HG02840 (cell line): ENCODE results near the gene ARHGAP8.
"Not testable (repeated sequence)": the region's sequence is repeated elsewhere in the genome, so short reads cannot be mapped to it uniquely, and the experiment has no call there.

ENCODE experiments used
- ATAC-seq: cut with Tn5 transposase; IDR thresholded peaks from one replicate; pipeline ENCODE4 v1.9.1; 2021; ENCODE audit warnings: mild to moderate bottlenecking, moderate library complexity, moderate number of reproducible peaks; ENCODE audit not compliant: unreplicated experiment, low FRiP score

ARHGAP8 gene

DNA sequence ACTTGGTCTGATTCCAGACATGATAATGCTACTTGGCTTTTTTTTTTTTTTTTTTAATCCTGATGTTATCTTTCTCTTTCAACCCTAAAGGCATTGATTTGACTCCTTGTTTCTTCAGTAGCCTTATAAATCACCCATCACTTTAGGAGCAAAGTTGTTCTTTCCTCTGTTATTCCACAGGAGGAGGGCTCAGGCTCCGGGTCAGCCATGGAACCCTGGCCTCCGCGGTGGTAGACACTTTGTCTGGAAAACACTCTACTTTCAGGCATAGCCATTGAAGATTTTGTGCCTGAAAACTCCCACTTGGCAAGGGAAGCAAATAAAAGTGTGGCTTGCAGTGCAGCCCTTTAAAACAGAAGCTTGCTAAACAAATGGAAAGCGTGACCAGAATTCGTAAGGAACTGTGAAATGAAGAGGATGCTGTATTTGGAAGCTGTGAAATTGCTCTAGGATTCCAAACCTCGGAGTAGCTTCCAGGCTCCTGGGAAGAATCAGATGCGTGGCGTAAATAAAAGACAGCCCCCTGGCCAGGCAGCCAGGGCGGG lies 44.9 kb downstream of the ARHGAP8 start:
- no peak for ATAC-seq

DNA sequence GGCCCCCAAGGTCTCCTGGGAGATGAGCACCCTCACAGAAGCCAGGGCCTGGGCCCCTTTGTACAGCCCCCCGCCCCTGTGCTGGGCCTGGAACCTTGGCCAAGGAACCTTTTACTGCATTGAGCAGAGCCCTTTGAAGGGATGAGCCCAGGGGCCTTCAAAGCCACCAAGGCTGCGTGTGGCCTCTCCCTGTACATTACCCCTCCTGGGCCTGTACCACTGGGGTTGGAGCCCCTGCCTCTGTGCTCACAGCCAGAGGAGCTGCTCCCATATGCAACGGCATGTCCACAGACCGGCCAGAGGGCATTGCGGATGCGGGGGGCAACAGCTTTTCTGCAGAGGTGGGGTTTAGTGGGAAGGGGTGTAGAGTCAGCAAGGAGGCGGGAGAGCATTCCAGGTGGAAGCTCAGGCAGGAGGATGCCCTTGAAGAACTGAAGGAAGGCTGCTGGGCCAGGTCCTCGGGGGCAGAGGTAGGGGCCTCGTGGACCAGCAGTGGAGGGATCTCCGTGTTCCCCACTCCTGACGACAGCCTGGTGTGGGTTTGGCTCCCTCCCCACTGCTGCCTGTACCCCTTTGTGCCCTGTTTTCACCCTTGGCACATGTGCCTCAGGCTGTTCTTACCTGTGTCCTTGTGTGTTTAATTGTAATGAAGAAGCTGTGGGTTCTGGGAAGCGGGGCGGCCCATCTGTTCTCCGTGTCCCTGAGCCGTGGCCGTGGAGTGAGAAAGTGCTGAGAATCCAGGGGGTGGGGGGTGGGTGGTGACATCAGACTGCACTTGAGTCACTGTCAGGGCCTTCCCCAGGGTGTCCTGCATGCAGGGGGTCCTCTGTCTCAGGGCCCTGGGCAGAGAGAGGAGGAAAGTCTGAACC lies 46.9 kb downstream of the ARHGAP8 start:
- no peak for ATAC-seq

DNA sequence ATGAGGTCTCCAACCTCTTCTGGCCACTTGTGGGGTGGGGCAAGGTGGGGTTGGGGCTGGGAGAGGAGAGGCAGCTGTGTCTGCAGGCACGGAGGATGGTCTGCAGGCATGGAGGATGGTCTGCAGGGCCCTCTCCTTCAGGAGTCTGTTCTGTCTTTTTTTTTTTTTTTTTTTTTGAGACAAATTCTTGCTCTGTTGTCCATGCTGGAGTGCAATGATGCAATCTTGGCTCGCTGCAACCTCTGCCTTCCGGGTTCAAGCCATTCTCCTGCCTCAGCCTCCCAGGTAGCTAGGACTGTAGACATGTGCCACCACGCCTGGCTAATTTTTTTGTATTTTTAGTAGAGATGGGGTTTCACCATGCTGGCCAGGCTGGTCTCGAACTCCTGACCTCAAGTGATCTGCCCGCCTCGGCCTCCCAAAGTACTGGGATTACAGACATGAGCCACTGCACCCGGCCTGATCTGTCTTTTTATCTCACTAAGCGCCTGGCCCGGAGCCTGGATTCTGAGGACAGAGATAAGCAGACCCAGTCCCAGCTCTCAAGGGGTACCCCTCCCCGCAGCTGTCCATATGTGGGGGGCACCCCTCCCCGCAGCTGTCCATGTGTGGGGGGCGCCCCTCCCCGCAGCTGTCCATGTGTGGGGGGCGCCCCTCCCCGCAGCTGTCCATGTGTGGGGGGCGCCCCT lies 47.7 kb downstream of the ARHGAP8 start:
- ATAC-seq, result not testable (repeated sequence)

DNA sequence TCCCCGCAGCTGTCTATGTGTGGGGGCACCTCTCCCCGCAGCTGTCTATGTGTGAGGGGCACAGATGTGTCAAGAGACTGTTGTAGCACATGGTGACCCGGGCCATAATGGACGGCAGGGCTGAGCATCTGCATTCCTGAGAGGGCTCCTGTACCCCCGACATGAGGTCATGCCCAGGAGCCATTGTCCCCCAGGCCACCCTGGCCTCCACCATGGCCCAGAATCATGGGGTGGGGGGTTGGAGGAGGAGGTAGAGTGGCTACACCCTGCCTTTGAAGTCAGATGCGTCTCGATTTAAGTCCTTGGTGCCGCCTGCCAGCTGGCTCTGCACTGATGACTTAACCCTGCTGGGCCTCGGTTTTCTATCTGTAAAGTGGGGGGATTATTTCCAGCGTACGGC lies 49.1 kb downstream of the ARHGAP8 start:
- ATAC-seq, result no peak

DNA sequence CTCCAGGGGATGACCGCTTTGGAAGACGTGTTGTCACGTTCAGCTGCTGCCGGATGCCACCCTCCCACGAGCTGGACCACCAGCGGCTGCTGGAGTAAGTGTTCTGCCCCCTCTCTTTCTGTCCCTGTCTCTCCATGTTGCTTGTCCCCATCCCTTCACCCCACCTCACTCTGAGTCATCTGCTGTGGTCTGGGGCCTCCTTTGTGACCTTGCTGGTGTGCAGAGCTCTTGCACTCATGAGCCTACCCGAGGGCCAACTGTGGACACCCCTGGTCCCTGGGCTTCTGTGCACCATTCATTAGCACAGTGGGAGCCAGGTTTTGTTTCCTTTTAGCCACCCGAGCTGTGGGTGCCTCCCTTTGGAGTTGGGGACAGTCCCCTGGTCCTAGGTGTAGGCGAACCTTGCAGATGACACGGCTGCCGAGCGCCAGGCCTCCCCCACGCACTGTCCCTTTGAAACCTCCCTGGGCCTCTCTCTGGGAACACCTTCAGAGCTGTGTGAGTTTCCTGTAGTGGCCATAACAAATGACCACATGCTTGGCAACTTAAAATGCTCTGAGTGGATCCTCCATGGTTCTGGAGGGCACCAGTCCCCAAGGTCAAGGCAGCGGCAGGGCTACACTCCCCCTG lies 49.8 kb downstream of the ARHGAP8 start:
- no peak for ATAC-seq

DNA sequence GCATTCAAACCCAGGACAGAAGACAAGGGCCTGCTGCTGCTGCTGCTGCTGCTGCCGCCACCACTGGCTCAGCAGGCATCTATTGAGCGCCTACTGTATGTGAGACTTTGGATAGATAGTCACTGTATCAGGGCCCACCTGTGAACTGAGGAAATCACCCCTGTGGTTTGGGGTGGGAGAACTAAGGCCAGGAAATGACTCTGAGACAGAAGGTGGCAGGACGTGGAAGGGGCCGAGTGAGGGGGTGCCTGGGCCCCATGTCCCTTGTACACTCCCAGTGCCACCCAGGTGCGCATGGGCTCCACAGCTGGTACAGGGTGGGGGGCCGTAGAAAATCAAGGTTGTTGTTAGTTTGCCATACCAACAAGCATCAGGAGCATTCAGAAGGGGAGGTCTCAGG lies 50.6 kb downstream of the ARHGAP8 start:
- no peak for ATAC-seq

DNA sequence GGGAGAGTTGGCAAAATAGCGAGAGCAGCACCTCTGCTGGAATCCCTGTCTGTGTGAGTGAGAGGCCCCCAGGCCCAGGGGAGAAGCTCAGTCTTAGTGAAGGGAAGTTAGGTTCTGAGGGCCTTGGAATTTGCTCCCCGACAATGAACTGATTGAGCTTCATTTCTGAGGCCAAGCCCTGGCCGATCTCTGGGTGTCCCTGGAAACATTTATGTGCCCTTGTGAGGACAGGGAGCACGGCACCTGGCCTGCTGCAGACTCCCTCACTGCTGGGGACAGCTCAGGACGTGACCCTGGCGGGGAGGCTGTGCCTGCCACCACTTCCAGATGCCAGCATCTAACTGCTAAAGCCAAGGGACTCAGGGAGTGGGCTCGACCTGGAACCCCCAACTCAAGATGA lies 52.0 kb downstream of the ARHGAP8 start:
- no peak for ATAC-seq

DNA sequence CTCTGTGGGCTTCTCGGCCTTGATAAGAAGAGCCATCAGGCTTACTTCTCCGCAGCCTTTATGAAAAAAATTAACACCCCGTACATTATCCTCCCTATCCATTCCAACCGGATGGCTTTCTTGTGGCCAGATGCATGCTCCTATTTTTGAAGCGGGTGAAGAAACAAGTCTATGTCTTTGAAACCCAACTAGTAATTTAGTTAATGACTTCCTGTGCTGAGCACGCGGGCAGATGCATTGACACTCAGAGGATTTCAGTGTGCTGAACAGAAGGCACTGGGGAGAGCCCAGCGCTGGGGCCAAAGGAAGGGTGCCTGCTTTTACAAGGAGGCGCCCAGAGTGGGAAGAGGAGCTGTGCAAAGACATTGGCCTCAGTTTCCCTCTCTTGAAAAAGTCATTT lies 53.3 kb downstream of the ARHGAP8 start:
- ATAC-seq, result no peak

DNA sequence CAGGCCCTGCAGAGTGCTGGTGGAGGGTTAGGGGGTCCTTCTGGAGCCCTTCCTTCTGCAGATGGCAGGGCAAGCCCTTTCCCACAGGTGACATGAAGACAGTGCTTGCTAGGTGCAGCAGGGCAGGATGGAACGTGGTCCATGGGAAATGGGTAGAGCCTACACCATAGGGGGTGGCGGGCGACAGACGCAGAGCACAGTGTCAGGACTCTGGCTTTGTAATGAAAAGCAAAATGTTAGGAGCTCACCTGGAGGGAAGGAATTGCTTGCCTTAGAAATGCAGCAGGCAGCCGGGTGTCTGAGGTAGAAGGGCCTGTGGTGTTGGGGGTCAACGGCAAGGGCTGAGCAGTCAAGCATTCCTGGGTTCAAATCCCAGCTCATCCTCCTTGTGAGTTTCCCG lies 54.9 kb downstream of the ARHGAP8 start:
- no peak for ATAC-seq

DNA sequence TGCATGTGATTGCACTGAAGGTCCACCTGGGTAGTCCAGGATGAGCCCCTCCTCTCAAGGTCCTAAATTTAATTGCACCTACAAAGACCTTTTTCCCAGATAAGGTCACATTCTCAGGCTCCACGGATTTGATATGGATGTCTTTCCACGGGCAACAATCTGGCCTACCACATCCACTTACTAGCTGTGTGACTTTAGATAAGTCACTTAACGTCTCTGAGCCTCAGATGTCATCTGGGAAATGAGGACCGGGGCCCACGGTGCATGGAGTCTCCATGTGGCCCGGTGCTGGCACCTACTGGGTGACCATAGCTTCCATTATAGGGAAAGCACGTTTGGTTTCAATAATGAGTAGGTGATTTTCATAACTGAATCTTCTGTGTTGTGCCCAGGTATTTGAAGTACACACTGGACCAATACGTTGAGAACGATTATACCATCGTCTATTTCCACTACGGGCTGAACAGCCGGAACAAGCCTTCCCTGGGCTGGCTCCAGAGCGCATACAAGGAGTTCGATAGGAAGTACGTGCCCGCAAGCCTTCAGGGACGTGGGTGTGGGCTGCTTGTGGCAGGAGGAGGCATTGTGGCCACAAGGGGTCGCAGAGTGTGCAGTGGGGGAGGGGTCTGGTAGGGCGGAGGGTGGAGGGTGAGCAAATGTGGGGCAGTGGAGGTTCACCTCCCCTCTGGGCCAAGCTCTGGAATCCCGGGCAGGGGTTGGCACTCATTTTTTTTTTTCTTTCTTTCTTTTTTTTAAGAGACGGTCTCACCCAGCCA lies 55.7 kb downstream of the ARHGAP8 start:
- no peak for ATAC-seq

DNA sequence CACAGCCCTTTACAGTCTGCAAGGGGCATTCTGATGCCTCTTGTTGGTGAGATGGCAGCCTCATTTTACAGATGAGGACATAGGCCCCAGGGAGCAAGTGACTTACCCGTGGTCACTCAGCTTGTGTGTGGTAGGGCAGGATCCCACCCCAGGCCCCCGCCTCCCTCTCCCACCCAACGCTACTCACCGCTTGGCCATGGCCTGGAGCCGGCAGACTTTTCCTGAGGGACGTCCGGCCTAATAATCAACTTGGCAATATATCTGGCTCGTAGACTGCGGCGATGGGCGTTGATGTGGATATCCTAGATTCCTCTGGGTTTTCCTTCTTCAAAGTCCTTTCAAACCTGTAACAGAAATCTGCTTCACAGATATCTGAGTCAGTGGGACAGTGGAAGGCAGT lies 57.1 kb downstream of the ARHGAP8 start:
- no peak for ATAC-seq

DNA sequence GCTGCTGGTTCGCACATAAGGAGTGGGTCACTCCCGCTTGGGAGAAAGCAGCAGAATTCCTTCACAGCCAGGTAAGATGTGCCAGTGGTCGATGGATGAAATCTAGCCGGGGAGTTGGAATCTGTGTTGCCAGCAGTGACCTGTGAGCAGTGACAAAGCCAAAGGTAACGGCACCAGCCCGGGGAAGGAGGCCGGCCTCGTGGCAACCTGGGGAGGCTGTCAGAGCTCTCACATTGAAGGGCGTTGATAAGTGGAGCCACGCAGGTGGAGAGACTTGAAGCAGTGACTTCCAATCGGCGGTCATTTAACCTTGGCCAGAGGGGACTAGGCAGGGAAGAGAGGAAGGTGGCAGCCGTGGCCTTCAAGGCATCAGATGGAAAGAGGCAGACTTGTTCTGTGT lies 58.8 kb downstream of the ARHGAP8 start:
- ATAC-seq, result no peak

DNA sequence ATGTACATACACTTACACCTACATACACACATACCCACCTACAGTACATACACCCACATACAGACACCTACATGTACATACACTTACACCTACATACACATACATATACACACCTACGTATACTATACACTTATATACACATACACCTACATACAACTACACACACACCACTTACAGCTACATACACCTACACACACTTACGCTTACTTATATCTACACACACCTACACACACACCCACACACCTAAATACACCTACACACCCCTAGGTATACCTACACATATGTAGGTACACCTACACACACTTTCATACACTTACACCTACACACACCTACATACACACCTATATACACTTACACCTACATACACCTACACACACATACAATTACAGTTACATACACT lies 61.0 kb downstream of the ARHGAP8 start:
- ATAC-seq, result no peak

DNA sequence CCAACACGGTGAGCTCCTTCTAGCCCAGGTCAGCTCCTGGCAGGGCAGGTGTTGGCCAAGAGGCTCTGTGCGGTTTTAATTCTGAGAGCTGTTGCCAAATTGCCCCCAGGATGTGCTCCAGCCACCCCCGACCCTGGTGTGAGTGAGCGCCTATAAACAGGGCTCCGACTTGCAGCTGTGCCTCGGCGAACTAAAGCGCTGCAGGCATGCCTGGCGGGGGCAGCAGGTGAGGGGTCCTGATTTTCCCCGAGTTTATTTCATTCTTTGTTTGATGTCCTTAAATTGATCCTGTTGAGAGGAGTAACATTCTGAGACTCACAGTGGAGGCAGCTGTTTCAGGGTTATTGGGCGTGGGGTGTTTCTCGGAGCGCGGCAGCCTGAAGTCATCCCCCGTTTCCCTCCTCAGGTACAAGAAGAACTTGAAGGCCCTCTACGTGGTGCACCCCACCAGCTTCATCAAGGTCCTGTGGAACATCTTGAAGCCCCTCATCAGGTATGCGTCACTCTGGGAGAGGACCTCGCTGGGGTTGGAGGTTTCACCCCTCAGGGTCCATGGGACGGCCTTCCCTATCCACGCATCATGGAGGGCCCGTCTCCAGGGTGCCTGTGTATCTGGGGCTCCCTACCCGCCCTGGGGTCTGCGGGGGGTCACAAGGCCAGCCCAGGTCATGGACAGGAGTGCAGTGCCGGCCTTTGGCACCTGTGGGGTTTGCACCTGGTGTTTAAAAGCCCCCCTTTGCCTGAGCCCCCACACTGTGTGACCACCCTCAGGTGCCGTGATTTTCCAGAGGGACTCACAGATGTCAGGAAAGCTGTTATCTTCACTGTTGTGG lies 62.1 kb downstream of the ARHGAP8 start:
- ATAC-seq, result no peak

DNA sequence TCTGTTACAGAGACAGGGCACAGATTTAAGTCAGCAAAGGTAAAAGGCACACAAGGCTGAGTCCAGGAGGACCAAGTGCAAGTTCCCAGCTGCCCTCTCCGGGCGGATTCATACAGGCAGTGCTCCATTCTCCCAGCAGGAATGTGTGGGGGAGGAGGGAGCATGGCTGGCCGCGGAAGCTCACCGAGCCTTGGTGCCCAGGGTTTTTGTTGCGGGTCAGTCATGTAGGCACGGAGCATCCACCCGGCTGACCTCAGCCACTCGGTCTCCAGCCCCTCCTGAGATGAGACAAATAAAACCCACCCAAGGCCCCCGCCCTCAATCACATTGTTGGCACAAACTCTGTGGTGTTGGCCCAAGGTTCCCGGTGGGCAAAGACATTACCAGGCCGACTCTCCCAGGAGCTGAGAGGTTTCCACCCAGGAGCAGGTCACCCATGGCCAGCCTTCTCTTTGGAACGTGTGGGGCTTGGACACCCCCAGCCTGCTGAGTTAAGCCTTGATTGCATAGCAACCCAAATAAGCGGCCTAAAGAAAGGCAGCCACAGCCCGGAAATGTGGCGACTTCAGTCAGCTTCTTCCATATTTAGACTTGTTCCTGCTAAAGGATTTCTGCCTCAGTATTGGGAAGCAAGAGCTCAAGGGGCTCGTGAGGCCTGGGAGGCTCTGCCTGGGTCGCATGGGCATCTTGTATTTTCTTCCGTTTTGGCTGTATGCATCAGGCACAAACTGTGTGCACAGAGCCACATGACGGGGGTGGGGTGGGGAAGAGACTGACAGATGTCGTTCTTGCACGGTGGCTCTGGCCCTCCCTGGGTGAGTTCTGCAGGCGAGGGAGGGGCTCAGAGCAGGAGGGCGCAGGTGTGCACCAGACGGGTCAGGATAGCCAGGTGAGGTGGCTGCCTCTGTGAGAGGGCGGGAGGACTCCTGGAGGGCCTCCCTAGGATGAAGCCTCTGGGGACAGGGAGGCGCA lies 63.0 kb downstream of the ARHGAP8 start:
- no peak for ATAC-seq

DNA sequence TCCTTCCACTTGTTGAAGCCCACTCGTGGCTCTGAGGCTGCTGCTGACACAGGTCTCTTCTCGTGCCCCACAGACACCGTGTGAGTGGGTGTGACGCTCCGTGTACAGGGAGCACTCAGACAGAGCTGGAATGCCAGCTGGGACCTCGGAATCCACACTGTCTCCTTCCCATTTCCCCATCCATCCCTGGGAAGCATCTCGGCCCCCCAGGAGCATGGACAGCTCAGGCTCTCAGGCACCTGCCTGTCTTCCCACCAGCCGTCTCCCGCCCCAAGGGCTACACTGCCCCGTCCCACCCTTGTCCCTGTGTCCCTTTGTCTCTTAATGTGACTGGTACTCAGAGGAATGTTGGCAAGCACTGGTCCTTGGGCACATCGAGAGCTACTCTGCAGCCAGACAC lies 63.8 kb downstream of the ARHGAP8 start:
- no peak for ATAC-seq

DNA sequence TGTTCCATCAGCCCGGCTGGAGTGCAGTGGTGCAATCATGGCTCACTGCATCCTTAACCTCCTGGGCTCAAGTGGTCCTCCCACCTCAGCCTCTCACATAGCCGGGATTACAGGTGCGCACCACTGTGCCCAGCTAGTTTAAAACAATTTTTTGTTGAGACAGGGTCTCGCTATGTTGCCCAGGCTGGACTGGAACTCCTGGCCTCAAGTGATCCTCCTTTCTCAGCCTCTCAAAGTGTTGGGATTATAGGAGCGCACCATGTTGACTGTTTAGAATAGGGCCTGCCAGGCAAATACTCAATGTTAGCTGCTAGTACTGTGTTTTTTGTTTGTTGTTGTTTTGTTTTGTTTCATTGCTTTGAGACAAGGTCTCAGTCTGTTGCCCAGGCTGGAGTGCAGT lies 66.4 kb downstream of the ARHGAP8 start:
- no peak for ATAC-seq

DNA sequence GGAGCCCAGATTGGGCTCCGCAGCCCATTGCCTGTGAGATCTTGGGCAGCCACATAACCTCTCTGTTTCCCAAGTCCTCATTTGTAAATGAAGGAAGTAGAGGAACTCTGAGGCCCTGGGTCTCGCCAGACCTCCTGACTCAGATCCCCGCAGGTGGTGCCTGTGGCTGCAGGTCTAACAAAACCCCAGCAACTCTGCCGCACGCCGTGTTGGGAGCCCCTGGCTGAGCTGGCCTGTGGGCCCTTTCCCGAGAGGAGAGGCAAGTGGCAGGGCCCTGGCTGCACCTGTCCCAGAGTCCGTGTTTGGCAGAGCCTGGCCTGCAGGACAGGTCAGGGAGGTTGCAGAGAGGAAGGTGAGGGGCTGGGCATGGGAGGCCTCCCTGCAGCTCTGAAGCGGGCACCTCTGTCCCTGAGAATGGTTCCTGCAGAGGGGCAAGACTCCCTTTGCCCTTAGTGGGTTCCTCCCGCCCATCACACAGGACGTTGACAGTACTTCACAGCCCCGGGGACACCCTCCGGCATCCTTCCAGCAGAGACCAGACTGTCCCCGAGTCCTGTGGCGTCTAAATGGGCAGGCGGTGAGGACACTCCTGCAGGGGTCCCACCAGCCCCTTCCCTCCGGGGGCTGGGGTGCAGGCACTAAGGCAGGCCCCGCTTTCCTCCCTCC lies 67.7 kb downstream of the ARHGAP8 start:
- no peak for ATAC-seq
